ENCODE results near the gene ZNF785.
A peak's percentile ranks its signal among the peaks of the same experiment; 100 is the strongest.
"Not testable (repeated sequence)": the region's sequence is repeated elsewhere in the genome, so short reads cannot be mapped to it uniquely, and the experiment has no call there.

ZNF785 gene

DNA sequence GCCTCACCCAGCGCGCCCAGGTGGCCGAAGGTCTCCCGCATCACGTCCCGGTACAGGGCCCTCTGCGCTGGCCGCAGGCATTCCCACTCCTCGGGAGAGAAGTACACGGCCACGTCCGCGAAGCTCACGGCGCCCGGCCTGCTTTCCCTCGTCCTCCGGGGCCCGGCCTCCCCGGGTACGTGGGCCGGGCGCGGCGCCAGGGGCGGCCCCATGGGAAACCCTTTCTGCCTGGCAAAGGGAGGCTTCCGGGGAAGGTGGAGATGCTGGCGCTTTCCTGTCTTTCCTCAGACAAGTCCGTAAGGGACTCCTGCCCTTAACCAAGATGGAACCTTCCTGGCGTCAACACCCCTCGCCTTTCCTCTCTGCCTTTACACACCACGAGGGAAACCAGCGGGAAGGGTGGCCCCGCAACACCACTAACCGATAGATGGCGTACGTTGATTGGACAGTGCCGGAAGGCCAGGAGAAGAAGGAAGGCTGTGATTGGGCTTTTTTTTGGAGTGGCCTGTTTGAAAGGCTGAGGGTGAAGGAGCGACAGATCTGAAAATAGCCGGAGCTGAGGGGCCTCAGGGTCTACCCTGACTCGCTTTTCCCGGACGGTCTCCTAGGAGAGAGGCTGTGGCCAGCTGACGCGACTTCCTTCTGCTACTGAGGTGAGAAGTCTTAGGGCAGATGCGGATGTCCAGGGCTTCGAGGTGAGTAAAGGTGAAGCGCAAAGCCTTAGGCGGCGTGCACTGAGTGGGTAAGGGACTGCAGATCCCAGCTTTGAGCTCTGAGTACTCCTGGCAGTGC lies at the start of gene ZNF785:
Gene ZNF785 (minus strand): TSS at position 298 of the 792 bp plus-strand sequence. CDS start 86 bp downstream, at position 212.
- TF ChIP-seq, protein P1, sequence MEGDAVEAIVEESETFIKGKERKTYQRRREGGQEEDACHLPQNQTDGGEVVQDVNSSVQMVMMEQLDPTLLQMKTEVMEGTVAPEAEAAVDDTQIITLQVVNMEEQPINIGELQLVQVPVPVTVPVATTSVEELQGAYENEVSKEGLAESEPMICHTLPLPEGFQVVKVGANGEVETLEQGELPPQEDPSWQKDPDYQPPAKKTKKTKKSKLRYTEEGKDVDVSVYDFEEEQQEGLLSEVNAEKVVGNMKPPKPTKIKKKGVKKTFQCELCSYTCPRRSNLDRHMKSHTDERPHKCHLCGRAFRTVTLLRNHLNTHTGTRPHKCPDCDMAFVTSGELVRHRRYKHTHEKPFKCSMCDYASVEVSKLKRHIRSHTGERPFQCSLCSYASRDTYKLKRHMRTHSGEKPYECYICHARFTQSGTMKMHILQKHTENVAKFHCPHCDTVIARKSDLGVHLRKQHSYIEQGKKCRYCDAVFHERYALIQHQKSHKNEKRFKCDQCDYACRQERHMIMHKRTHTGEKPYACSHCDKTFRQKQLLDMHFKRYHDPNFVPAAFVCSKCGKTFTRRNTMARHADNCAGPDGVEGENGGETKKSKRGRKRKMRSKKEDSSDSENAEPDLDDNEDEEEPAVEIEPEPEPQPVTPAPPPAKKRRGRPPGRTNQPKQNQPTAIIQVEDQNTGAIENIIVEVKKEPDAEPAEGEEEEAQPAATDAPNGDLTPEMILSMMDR (IDR thresholded peaks at IDR 0.05; ENCODE audit: low read depth, low read length), result peak; percentile 34
- peak; percentile 98 for DNase-seq (ENCODE audit: extremely low read depth, low read depth)

DNA sequence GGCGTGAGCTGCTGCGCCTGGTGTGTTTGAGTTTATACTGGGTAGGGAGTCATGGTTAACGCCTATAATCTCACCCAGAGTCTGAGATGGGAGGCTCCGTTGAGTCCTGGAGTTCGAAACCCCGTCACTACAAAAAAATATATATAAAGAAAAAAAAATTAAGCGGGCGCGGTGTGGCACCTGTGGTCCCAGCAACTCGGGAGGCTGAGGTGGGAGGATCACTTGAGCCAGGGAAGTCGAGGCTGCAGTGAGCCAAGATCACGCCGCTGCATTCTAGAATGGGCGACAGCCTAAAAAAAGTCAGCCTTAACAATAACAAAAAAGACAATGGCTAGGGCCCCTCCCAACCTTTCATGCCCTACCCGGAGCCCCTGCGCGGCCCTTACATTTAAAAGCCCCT lies 48.0 kb upstream of the ZNF785 start:
- no peak for DNase-seq (ENCODE audit: extremely low read depth, low read depth)
- TF ChIP-seq, protein P1 (IDR thresholded peaks at IDR 0.05; ENCODE audit: low read depth, low read length), result no peak

DNA sequence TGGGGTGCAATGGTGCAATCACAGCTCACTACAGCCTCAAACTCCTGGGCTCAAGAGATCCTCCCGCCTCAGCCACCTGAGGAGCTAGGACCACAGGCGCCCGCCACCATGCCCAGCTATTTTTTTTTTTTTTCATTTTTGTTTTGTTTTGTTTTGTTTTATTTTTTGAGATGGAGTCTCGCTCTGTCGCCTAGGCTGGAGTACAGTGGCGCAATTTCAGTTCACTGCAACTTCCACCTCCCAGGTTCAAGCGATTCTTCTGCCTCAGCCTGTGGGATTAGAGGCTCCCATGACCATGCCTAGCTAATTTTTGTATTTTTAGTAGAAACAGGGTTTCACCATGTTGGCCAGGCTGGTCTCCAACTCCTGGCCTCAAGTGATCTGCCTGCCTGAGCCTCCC lies 47.0 kb upstream of the ZNF785 start:
- not testable (repeated sequence) for DNase-seq (ENCODE audit: extremely low read depth, low read depth)

DNA sequence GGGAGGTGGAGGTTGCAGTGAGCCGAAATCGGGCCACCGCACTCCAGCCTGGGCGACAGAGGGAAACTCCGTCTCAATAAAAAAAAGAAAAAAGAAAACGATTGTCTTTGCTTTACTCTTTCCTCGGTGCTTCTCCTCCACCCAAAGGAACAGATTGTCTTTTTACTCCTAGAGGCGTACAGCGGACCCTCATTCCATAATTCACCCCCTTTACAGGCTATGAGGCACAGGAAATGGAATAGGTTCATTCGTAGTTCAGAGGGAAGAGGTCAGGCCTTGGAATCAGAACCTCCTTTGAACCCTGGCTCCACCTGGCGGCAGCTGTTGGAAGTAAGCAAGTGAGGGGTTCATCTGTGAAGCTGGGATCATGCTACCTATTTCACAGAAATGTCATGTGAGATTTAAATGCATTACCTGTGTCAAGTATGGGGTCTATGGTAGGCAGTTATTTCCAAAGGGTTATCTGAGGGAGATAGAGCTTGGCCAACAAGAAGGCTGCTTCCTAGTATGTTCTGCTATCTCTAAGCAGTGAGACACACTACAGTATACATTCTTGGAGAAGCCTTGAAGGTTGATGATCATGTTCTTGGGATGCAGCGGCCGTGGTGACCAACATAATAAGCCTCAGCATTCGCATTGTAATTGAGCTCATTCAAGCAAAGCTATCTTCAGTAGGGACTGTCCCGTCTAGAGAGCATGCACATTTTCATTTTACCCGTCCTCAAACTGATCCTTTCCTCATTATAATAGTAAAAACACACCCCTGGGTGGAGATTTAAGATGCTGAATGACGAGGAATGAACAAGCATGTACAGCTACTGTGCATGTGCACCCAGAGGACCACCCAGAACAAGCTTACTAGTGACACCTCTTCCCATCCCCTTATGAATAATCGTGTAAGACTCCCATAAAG lies 43.4 kb upstream of the ZNF785 start:
- peak; percentile 43 for DNase-seq (ENCODE audit: extremely low read depth, low read depth)
- TF ChIP-seq, protein P1 (IDR thresholded peaks at IDR 0.05; ENCODE audit: low read depth, low read length), result peak; percentile 95

DNA sequence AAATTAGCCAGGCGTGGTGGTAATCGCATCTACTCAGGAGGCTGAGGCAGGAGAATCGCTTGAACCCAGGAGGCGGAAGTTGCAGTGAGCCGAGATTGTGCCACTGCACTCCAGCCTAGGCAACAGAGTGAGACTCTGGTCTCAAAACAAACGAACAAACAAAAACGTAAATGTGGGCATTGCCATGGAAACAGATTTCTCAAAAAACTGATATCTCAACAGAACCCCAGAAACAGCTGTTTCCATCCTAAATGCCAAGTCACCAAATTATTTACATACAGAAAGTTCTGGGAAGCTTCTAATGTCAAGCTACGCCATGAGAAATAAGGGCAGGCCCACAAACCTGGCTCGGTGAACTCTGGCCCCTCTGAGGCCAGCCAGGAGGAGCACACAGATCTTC lies 40.7 kb upstream of the ZNF785 start:
- no peak for DNase-seq (ENCODE audit: extremely low read depth, low read depth)
- TF ChIP-seq, protein P1 (IDR thresholded peaks at IDR 0.05; ENCODE audit: low read depth, low read length), result no peak

DNA sequence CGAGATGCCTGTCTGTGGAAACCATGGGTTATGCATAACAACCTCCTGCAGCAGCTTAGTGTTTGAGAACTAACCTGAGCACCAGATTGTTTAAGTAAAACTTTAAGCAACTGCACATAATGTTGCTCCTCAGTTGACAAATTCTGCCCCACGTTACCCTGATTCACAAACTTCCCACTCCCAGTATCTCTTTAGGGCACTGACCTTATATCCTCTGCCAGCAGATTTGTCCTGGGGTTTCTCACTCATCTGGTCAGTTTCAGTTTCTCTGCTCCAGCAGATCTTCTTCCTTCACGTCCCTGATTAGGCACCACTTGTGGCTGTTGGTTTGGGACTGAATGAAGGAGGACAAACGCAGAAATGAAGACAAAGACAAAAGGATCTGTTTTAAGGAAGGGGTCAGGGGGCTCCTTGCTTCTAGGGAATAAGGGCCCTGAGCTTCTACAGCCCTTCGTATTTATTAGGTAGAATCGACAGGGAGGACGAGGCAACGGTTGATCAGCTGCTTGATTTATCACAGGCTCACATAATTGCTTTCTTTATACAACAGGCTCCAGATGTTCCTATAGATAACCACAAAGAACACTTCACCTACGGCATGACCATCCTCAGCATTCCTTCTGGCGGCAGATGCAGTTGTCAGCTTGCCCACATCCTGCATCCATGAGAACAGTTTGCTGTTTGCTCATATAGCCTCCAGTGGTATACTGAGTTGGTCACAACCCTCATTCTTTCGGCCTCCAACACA lies 38.2 kb upstream of the ZNF785 start:
- TF ChIP-seq, protein P1 (IDR thresholded peaks at IDR 0.05; ENCODE audit: low read depth, low read length), result no peak
- DNase-seq (ENCODE audit: extremely low read depth, low read depth), result no peak

DNA sequence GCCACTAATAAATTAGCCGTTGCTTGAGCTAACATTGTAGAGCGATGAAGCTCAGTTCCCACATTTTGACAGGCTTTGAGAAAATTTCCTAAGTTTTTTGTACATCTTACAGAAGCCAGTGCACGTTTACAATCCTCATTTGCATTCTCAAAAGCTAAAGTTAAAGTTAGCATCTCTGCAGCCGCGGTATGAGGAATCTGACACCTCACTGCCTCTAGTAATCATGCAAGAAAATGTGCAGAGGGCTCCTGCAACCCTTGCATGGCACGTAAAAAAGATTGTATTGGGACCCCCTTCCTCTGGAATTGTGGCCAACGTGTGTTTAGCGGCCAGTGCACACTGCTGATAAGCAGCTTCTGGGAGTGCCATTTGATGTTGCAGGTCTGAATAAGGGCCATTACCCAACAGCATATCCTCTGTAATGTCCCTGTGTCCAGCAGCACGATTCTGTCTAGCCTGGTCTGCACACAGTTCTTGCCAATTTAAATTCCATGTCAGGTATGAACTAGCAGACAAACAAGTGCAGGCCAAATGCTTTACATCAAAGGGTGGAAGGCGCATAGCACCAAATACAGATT lies 37.0 kb upstream of the ZNF785 start:
- TF ChIP-seq, protein P1 (IDR thresholded peaks at IDR 0.05; ENCODE audit: low read depth, low read length), result no peak
- DNase-seq (ENCODE audit: extremely low read depth, low read depth), result no peak
